ENCODE measurements around the gene PROM2.
"Not testable (repeated sequence)": the region's sequence is repeated elsewhere in the genome, so short reads cannot be mapped to it uniquely, and the experiment has no call there.

PROM2 gene, protein sequence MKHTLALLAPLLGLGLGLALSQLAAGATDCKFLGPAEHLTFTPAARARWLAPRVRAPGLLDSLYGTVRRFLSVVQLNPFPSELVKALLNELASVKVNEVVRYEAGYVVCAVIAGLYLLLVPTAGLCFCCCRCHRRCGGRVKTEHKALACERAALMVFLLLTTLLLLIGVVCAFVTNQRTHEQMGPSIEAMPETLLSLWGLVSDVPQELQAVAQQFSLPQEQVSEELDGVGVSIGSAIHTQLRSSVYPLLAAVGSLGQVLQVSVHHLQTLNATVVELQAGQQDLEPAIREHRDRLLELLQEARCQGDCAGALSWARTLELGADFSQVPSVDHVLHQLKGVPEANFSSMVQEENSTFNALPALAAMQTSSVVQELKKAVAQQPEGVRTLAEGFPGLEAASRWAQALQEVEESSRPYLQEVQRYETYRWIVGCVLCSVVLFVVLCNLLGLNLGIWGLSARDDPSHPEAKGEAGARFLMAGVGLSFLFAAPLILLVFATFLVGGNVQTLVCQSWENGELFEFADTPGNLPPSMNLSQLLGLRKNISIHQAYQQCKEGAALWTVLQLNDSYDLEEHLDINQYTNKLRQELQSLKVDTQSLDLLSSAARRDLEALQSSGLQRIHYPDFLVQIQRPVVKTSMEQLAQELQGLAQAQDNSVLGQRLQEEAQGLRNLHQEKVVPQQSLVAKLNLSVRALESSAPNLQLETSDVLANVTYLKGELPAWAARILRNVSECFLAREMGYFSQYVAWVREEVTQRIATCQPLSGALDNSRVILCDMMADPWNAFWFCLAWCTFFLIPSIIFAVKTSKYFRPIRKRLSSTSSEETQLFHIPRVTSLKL

DNA sequence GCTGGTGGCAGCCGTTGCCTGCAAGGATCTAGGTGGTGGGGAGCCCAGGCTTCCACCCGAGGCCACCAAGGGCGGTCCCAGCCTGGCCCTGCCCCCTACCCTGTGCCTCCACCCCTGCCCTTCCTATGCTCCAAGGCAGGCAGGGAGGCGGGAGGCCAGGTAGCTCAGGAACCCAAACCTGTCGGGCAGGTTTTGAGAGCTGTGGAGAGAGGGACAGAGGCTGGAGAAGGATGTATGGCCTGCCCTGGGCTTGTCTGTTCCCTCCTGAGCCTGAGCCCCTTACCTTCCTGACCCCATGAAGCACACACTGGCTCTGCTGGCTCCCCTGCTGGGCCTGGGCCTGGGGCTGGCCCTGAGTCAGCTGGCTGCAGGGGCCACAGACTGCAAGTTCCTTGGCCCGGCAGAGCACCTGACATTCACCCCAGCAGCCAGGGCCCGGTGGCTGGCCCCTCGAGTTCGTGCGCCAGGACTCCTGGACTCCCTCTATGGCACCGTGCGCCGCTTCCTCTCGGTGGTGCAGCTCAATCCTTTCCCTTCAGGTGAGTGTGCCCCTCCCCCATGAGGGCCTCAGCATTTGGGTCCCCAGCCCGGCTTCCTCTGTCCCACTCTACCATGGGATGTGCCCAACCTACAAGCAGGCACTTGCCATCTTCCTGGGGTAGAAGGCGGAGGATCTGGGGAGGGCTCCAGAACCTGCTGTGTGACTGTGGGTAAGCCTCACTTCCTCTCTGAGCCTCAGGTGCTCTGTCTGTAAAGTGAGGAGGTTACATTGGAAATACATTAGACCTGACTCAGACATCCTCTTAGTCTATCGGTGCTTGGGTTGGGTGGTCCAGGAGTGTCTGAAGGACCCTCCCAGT lies at the start of gene PROM2:
Gene PROM2, plus strand, starts transcription at position 159 of the 860 bp plus-strand sequence. Its CDS starts 137 bp downstream, at position 296.
- DNase-seq = no peak

DNA sequence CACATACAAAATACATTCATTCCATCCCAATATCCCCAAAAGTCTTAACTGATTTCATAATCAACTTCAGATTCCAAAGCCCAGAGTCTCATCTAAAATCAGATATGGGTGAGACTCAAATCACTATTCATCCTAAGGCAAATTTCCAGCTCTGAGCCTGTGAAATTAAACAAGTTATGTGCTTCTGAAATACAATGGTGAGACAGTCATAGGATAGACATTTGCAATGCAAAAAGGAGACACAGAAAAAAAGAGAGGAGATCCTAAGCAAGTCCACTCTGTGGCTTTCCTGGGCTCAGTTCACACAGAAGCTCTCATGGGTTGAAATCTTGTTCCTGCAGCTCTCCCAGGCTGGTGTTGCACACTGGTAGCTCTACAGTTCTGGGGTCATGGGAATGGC lies 48.6 kb upstream of the PROM2 start:
- DNase-seq = no peak

DNA sequence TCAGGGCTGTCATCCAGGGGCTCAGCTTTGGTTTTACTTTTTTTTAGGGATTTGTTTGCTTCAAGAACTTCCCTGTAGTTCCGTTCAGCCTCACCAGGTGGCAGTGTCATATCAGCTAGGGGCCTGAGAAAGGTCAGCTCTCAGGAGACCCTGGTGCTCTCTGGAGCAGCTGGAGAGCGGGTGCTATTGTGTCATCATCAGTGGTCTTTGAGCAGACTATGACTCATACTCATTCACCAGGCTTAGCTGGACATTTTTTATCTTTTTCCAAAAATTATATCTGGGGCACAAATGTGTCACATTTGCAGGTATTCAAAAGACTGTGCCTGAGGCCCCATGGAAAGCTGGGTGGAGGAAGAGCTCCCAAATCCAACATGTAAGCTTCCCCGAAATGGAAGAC lies 42.5 kb upstream of the PROM2 start:
- DNase-seq = peak in 43 of 51 donors; percentile 5 to 81 (median 36)

DNA sequence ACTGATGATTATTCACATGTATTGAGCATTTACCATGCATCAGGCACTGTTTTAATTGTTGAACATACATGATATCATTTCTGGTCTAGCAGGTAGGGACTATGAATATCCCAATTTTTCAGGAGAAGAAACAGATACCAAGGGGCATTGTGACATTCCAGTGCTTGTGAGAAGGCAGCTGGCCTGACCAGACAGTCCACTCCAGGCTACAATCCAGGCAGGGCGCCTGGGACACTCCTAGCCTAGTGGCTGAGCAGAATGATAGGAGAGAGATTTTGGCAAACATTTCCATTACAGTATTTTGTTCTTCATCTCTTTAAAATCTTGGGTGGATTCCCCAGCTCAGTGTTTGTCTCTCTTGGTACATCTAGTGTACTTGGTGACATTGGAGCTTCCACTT lies 42.0 kb upstream of the PROM2 start:
- no peak for DNase-seq

DNA sequence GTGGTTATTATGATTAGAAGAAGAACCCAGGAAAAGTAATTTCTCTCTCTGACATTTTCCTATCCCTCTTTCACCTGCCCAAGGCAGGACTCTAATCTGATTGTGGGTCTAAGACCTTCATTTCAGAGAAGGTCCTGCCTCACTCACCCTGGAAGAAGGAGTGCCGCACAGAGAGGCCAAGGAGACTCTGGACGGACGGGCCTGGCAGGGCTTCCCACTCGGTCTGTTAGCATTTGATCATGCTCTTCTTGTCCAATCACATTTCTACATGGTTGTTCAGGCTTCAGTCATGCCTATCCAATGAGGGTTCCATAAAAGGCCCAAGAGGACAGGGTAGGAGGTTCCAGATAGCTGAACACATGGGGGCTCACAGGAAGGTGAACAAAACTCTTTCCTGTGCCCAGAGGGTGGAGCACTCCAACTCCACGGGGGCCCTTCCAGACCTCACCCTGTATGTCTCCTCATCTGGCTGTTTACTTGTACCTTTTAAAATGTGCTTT lies 39.9 kb upstream of the PROM2 start:
- DNase-seq = no peak

DNA sequence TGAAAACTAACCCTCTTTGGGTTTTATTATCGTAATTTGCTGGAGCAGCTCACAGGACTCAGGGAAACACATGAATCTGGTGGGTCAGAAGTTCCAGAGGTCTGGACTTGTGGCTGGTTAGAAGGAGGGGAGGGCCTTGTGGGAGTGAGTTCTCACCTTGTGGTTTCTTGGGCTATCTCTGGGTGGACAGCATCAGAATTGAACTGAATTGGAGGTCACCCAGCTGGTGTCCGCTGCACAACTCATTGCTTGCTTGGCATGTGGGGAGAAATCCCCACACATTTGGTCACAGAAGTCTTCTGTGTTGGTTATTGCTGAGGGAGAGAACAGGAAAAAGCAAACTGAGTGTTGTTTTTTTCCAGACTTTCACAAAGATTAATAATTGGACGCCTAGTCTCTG lies 39.4 kb upstream of the PROM2 start:
- DNase-seq = no peak

DNA sequence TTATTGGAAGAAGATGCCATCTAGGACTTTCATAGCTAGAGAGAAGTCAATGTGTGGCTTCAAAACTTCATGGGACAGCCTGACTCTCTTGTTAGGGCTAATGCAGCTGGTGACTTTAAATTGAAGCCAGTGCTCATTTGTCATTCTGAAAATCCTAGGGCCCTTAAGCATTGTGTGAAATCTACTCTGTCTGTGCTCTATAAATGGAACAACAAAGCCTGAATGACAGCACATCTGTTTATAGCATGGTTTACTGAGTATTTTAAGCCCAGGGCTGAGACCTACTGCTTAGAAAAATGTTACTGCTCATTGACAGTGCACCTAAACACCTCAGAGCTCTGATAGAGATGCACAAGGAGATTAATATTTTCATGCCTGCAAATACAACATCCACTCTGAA lies 36.1 kb upstream of the PROM2 start:
- DNase-seq = no peak

DNA sequence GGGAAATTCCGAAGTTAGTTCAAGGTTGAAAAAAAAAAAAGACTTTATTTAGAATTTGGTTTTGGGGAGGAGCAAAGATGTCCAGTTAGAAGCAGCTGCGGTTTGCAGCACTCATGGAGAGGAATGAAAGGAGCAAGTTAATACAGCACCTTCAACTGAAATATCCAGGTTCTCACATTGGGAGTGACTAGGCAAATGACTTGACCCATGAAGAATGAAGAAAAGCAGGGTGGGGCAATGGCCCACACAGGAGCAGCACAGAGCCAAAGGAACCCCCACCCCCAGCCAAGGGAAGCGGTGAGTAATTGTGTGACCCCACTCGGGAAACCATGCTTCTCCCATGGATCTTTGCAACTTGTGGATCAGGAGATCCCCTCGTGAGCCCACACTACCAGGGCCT lies 34.2 kb upstream of the PROM2 start:
- no peak for DNase-seq

DNA sequence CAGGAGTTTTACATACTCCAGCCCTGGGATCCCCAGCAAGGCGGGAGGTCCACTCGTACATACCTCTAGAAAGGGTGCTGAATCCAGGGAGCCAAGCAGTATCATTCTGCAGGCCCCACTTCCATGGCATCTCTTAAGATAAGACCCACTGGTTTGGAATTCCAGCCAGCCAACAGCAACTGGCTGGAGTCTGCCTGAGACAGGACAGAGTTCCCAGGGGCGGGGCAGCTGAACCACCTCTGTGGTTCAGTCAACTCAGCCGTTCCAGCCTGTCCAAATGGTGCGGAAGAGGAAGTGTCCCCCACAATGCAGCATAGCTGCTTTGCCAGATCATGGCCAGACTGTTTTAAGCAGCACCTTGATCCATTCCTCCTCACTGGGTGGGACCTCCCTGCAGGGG lies 33.7 kb upstream of the PROM2 start:
- no peak for DNase-seq

DNA sequence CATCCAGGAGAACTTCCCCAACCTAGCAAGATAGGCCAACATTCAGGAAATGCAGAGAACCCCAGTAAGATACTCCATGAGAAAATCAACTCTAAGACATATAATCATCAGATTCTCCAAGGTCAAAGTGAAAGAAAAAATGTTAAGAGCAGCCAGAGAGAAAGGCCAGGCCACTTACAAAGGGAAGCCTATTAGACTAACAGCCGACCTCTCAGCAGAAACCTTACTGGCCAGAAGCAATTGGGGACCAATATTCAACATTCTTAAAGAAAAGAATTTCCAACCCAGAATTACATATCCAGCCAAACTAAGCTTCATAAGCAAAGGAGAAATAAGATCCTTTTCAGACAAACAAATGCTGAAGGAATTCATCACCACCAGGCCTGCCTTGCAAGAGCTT lies 32.2 kb upstream of the PROM2 start:
- DNase-seq = not testable (repeated sequence)

DNA sequence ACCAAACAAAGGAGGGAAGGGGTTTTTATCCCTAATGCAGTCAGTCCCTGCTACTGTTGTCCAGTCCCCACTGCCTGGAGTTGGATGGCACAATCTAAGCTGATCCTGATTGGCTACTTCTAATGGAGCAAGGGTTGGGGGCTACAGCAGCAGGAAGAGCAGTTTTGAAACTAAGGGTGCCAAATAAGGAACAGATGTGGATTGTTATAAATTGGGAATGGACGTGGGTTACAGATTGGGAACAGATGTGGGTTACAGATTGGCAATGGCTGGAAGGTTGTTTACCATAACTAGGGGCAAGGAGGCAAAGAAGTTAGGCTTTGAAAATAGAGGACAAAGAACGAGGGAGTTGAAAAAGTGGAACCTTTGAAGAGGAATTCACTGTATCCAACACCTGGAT lies 16.0 kb upstream of the PROM2 start:
- no peak for DNase-seq

DNA sequence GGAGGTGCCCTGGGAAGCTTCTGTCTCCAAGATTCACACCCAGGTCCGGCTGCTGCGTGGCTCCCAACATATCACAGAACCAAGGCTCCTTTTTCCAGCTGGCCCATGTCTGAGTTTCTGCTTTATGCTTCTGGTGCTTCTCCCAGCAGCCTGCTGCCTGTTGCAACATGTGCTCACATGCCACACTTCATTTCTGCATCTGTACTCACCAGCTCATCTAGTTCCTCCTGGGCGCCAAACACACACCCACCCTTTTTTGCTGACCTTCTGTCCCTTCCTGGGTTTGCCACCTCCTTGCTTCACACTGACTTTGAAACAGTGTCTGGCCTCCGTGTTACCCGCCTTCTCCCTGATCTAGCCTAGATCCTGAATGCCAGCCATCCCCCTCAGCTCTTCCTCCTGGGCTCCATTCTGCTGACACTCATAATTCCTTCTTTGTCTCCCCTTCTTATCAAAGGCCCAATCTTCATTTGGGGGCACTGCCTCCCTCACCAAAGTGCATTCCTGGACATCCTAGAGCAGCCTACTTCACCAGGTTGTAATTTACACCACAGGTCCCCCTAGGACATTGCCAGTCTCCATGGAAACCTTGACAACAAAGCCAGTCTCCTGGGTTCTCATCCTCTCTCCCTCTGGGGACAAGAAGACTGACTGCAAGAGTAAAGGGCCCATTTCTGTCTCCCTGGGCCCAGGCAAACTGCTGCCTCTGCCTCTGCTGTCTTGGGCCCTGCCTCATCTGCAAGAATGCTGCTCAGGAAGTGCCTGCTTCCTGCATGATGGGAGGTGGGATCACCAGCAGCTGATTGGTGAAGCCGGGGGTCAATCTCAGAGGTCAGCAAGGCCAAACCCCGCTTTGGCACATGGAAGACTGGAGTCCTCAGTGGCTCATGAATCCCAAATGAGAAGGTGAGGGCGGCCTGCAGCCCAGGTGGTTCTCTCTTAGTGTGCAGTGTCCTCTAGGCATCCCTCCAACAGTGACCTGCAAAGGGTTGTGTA lies 13.9 kb upstream of the PROM2 start:
- no peak for DNase-seq

DNA sequence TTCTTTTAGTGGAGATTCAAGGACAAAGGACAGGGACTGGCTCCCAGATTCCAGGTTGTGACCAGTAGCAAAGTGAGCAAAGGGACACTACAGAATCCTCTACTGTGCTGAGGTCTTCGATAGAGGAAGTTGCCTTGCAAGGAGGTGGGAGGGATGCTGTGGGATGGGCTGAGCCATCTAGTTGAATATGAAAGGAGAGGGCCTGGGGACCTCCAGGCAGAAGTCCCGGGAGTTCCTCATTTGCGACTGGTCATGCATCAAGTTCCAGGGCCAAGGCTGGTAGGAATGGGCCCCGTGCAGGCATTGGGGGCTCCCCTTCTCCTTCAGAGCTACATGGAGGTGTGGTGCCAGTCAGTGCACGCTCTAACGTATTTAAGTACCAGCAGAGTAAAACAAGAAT lies 12.6 kb upstream of the PROM2 start:
- DNase-seq = no peak

DNA sequence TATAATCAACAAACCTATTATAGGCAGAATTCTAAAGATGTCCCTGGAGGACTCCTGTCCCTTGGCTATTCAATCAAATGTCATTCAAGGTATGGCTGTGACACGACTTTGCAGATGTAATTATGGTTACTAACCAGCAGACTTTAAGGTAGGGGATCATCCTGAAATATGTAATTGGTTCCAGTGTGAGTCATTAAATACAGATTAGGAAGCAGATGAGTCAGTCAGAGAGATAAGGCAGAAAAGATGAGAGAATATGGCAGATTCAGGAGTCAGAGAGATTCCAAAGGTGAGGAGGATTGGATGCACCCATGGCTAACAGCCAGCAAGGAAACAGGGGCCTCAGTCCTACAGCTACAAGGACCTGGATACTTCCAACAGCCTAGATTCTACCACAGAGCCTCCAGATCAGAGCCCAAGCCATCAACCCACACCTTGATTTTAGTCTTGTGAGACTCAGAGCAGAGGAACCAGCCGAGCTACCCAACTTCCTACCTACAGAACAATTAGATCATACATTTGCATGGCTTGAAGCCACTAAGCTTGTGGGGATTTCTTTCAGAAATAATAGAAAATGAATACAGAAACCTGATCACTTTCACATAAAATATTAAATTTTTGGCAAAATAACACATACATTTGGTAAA lies 11.2 kb upstream of the PROM2 start:
- DNase-seq = no peak

DNA sequence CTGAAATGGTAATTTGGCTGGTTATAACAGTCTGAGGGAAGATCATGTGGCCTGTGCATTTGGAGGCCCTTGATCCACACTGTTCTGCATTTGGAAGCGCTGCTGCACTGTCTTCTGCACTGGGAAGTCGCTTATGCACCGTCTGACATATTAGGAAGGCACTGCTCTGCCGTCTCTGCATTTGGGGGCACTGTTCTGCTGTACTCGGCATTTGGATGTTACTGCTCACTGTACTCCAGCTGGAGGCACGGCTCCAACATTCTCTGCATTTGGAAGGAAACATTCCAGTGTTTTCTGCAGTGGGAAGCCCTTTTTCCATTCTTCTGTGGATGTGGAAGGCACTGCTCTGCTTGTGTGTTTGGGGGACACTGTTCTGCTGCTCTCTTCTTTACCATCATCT lies 9.6 kb upstream of the PROM2 start:
- peak in 28 of 51 donors; percentile 6 to 60 (median 31) for DNase-seq

DNA sequence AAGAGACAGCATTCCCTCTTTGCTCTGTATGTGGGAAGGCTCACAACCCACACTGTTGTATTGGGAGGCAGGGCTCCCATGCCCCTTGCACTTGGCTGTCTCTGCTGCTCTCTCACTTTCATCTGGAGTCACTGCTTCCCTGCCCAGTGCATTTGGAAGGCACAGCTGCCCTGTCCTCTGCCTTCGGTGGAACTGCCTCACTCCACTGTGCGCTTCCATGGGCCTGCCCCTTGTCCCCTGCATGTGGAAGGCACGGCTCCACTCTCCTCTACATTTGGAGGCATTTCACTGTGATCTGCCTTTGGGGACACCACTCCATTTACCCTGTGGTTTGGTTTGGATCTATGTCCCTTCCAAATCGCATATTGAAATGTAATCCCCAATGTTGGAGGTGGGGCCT lies 9.1 kb upstream of the PROM2 start:
- DNase-seq = no peak

DNA sequence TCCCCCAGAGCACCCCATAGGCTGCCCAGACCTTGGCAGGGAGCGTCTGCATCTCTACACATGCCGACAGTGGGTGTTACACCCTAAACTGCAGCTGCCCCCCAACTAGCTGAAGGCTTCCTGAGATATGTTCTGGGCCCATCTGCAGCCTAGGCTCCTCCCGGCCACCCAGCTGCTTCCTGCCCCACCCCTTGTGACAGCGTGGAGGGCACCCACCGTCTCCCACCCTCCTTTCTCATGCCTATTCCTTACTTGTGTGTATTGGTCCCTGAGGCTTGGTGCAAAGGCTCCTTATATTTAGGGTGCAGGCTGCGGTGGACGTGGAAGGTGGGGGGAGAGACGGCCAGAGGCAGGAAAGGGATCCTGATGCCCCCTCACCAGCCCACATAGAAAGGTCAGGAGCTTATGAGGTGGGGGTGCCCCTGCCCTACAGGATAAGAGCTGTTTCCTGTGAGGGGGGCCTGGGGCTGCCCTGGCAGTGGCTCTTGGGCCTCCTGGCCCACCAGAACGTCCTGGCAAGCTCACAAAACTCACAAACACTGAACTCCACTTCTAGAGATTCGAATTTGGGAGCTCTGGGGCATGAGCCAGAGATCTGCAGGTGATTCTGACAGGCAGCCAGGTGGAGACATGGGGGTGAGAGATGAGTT lies 7.3 kb upstream of the PROM2 start:
- no peak for DNase-seq

DNA sequence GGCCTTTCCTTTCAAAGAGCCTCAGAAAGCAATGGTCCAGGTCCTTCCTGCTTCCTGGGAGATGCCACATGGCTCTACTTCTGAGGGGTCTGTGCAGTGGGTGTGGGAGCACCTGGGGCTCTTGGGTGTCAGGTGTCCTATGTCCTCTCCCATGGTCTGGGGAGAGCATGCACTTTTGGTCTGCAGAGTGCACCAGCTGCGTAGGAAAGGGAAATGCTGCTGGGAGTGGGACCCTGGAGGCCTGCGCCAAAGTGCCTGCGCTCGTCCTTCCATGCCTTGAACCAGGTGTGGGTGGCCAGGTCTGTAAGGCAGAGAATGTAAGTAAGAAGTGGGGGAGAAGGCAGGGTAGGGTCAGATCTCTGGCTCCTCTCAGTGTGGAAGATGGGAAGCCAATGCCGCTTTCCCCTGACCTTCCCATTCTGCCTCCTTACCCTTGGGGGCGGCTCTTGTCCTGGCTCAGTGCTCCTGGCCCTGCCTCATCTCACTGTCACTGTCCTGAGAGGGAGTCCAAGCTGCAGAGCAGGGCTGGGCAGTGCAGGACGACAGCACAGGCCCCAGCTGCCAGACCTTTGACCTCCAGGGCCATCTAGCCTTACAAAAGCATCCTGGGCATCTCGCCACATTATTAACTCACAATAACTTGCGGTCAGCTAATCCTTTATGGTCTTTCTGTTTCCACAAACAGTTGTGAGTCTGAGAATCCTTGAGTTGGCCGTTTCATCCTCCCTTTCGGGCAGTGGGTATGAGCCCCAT lies 6.6 kb upstream of the PROM2 start:
- no peak for DNase-seq
